HepG2 (cell line): ENCODE data around the gene SCUBE1. TPM values are rescaled to one million over a fixed set of nuclear protein-coding genes. Genes with fewer than 3 reads are reported as not detected.
A peak's percentile ranks its signal among the peaks of the same experiment; 100 is the strongest.

ENCODE experiments used
- ATAC-seq: fragments of 200-7000 bp; cut with Tn5 transposase; 3 replicates; pipeline ENCODE4 v1.9.1; 2020; ENCODE audit warnings: mild to moderate bottlenecking, moderate library complexity
- BruUV-seq: library from RNA; stranded (reverse); fragments of 400-500 nt; replicated peaks from 2 replicates; lab custom pipeline; 2021; lab: Mats Ljungman, UMichigan
- CTCF ChIA-PET: fragments of 300-600 bp; formaldehyde crosslinking; extraction: SDS; loops from one replicate; lab custom pipeline; 2021; ENCODE audit warnings: low total read pairs, inconsistent platforms, low intra/inter-chr PET ratio; lab: Yijun Ruan, JAX
- POLR2A ChIA-PET: fragments of 350-600 bp; sonication (Branson Sonifier 250); formaldehyde crosslinking; loops from one replicate; lab custom pipeline; 2020; ENCODE audit warnings: antibody characterized with exemption, inconsistent platforms; lab: Yijun Ruan, JAX
- DNase-seq: peaks from one replicate; pipeline ENCODE4 v3.0.0-alpha.2; 2015; ENCODE audit warnings: low spot score
- FAIRE-seq: peaks from 3 replicates; lab custom pipeline; 2011; peaks lifted over from hg19 to GRCh38; lab: Jason Lieb, UNC
- H2AFZ ChIP-seq: one replicate; pipeline ENCODE4 v1.6.1; 2011; ENCODE audit warnings: low read length, inconsistent platforms
- H3K27ac ChIP-seq: fragments of 300-600 bp; 3 replicates; pipeline ENCODE4 v1.8.0; 2011; ENCODE audit warnings: mixed run types, mild to moderate bottlenecking, mixed read lengths, low read length, inconsistent platforms; ENCODE audit not compliant: insufficient read depth; ENCODE audit errors: extremely low read length
- H3K27me3 ChIP-seq, 2 experiments: fragments of 200-600 bp in 1 of 2; 2 replicates in 1 of 2; 3 replicates in 1 of 2; pipeline versions ENCODE4 v1.6.0 to v1.8.0; 2011; ENCODE audit warnings: low read length in 2 of 2, mild to moderate bottlenecking in 2 of 2, moderate library complexity in 2 of 2, inconsistent platforms in 1 of 2; ENCODE audit not compliant: insufficient read depth in 2 of 2, control insufficient read depth in 1 of 2
- H3K36me3 ChIP-seq, 2 experiments: fragments of 200-600 bp in 1 of 2; replicated peaks in 1 of 2; 2 replicates in 1 of 2; 3 replicates in 1 of 2; pipeline versions ENCODE4 v1.5.1 to v1.8.0; 2011; ENCODE audit warnings: low read length in 2 of 2, inconsistent platforms in 1 of 2; ENCODE audit not compliant: insufficient read depth in 2 of 2, control insufficient read depth in 1 of 2
- H3K4me1 ChIP-seq: 2 replicates; pipeline ENCODE4 v1.5.1; 2012; ENCODE audit warnings: low read length, inconsistent platforms; ENCODE audit not compliant: insufficient read depth
- H3K4me2 ChIP-seq: 2 replicates; pipeline ENCODE4 v1.6.0; 2011; ENCODE audit warnings: low read depth, low read length, inconsistent platforms
- H3K4me3 ChIP-seq, 3 experiments: fragments of 200-600 bp in 1 of 3; sonication (generic), shearing (Covaris generic) in 1 of 3; replicated peaks in 1 of 3; 2 replicates each; pipeline ENCODE4 v1.5.1; 2011 to 2016; ENCODE audit warnings: low read length in 3 of 3, inconsistent platforms in 2 of 3, low read depth in 2 of 3, mild to moderate bottlenecking in 2 of 3, control low read depth in 1 of 3, mixed read lengths in 1 of 3; ENCODE audit not compliant: insufficient read depth in 1 of 3
- H3K79me2 ChIP-seq: one replicate; pipeline ENCODE4 v1.6.1; 2011; ENCODE audit warnings: low read length, inconsistent platforms; ENCODE audit not compliant: insufficient read depth
- H3K9ac ChIP-seq: 2 replicates; pipeline ENCODE4 v1.6.0; 2011; ENCODE audit warnings: mild to moderate bottlenecking, low read depth, low read length, inconsistent platforms; ENCODE audit not compliant: insufficient read depth
- H3K9me3 ChIP-seq: 2 replicates; pipeline ENCODE4 v1.5.1; 2012; ENCODE audit warnings: mild to moderate bottlenecking, low read length
- H4K20me1 ChIP-seq: 2 replicates; pipeline ENCODE4 v1.6.0; 2011; ENCODE audit warnings: inconsistent platforms, mild to moderate bottlenecking, low read length, moderate library complexity; ENCODE audit not compliant: insufficient read depth
- KDM2A ChIP-seq: sonication (generic); formaldehyde crosslinking; IDR thresholded peaks from 2 replicates; pipeline ENCODE4 v1.4.0; 2020; ENCODE audit warnings: low read depth, missing genetic modification reagents, borderline replicate concordance
- MAFK ChIP-seq, 2 experiments: IDR thresholded peaks in 1 of 2; conservative IDR thresholded peaks in 1 of 2; 2 replicates each; pipeline ENCODE4 v1.6.1; 2011; ENCODE audit warnings: improper control_type of control experiment in 2 of 2, low read length in 2 of 2
- RBFOX2 ChIP-seq: fragments of 200-400 bp; formaldehyde crosslinking; IDR thresholded peaks from 2 replicates; pipeline ENCODE4 v1.6.1; 2017; ENCODE audit warnings: low read depth, mild to moderate bottlenecking, low read length
- WGBS: methylation state at CpG from one replicate; pipeline ENCODE4 v1.1.6; 2017; ENCODE audit warnings: low lambda C conversion rate; 5-methylcytosine and 5-hydroxymethylcytosine counted together
- in situ Hi-C: cut with HindIII; loops from 2 replicates; pipeline ENCODE4 v1.10.0; 2017; ENCODE audit warnings: low pct_unique_long_range_greater_than_20kb; ENCODE audit not compliant: extremely low pct_ligation_motif_present
- intact Hi-C: fragments of 100-400 bp; cut with micrococcal nuclease; formaldehyde crosslinking; loops from one replicate; pipeline ENCODE4 v1.10.0; 2022; ENCODE audit not compliant: unreplicated experiment
- polyA plus RNA-seq, 8 experiments: library from polyadenylated mRNA; depleted of rRNA in 3 of 8; stranded (reverse) in 7 of 8; unstranded in 1 of 8; fragments of >200 nt; fragmentation: Illumina TruSeq in 4 of 8; extraction: Trizol in 4 of 8; gene quantifications; 2 replicates each; pipeline versions ENCODE4 v1.2.1 to v1.2.3, GENCODE V29; 2011 to 2016; ENCODE audit warnings: low read depth in 4 of 8, missing spikeins in 1 of 8, mixed read lengths in 1 of 8; ENCODE audit not compliant: insufficient read depth in 1 of 8
- total RNA-seq, 5 experiments: library from RNA; depleted of rRNA; stranded (reverse); fragments of >200 nt; fragmentation: Illumina TruSeq; extraction: Trizol; gene quantifications; 2 replicates each; pipeline ENCODE4 v1.2.3, GENCODE V29; 2016; ENCODE audit warnings: low read depth in 1 of 5
- TF ChIP-seq, protein P1 (sequence below): sonication (generic); formaldehyde crosslinking; IDR thresholded peaks from 2 replicates; pipeline ENCODE4 v1.5.0; 2020; ENCODE audit warnings: mild to moderate bottlenecking, missing genetic modification reagents, moderate library complexity
- TF ChIP-seq, protein P2 (sequence below): sonication (generic); formaldehyde crosslinking; IDR thresholded peaks from 2 replicates; pipeline ENCODE4 v1.5.0; 2020; ENCODE audit warnings: mild to moderate bottlenecking, missing genetic modification reagents

SCUBE1 gene
- total and polyA plus RNA-seq, 2 of the 13 experiments (the other 11 are each of a cell fraction or from before 2014, with no cell fraction given) = under 0.01 to 0.05 TPM

DNA sequence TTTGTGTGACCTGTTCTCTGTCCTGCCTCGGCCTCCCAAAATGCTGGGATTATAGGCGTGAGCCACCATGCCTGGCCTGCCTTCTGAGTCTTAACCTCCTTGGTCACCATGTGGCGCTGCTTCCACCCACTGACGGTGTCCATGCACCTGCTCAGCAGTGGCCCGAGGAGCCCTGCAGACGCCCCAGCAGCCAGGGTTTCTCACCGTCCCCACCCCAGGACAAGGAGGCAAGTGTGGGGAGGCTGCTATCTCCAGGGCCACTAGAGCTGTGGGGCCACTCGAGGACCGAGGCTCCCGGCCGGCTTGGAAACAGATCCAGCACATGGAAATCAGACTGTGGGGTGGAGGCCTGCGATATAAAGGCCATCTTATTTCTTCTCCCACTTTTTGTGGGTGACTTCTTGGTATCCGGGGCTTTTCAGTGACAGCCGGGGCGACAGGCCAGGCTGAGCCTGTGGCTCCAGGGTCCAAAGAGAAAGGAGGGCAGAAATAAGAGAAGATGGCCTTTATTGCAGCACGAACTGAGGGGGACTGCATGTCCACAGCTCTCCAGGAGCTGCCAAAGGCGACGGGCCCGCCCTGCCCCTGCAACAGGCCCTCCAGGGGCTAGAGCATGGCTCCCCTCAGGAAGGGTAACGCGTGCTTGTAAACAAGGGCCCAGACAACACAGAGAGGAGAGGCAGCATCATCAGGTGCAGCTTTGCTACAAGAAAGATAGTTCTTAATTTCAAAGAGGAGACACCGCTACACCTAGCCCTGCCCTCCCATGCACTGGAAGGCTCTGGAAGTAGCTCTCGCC, 176.8 kb downstream of the SCUBE1 start (continued):
- TF ChIP-seq, protein P1, sequence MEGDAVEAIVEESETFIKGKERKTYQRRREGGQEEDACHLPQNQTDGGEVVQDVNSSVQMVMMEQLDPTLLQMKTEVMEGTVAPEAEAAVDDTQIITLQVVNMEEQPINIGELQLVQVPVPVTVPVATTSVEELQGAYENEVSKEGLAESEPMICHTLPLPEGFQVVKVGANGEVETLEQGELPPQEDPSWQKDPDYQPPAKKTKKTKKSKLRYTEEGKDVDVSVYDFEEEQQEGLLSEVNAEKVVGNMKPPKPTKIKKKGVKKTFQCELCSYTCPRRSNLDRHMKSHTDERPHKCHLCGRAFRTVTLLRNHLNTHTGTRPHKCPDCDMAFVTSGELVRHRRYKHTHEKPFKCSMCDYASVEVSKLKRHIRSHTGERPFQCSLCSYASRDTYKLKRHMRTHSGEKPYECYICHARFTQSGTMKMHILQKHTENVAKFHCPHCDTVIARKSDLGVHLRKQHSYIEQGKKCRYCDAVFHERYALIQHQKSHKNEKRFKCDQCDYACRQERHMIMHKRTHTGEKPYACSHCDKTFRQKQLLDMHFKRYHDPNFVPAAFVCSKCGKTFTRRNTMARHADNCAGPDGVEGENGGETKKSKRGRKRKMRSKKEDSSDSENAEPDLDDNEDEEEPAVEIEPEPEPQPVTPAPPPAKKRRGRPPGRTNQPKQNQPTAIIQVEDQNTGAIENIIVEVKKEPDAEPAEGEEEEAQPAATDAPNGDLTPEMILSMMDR (CRISPR knock-in tag) = 0 out of 2 replicates have a peak, but pooled peaks have one; percentile 7

DNA sequence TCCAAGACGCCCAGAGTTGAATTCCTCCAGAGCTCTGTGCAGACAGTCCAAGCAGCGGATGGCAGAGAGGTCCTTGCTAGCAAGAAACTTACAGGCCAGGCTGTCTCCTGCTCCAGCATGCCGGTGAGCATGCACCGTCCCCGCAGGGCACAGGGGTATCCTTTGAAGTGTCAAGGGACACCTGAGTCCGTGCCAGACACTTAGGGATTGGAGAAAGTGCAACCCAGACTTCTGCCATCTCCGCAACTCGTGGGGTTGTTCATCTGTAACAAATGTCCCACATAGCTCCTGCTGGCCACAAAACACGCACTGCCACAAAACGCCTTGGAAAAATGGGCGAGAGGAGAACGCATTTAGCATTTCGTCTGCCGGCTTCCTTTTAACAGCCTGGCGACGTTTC, 178.5 kb downstream of the SCUBE1 start:
- TF ChIP-seq KDM2A (CRISPR knock-in tag) (peak; percentile 34; the same call in 1 of the 2 replicates), RBFOX2 (no peak), MAFK (conservative IDR thresholded peaks at IDR 0.05 in 1 of 2, IDR thresholded peaks at IDR 0.05 in 1 of 2; ENCODE audit: low read length in 2 of 2) (no peak)
- TF ChIP-seq, protein P2, sequence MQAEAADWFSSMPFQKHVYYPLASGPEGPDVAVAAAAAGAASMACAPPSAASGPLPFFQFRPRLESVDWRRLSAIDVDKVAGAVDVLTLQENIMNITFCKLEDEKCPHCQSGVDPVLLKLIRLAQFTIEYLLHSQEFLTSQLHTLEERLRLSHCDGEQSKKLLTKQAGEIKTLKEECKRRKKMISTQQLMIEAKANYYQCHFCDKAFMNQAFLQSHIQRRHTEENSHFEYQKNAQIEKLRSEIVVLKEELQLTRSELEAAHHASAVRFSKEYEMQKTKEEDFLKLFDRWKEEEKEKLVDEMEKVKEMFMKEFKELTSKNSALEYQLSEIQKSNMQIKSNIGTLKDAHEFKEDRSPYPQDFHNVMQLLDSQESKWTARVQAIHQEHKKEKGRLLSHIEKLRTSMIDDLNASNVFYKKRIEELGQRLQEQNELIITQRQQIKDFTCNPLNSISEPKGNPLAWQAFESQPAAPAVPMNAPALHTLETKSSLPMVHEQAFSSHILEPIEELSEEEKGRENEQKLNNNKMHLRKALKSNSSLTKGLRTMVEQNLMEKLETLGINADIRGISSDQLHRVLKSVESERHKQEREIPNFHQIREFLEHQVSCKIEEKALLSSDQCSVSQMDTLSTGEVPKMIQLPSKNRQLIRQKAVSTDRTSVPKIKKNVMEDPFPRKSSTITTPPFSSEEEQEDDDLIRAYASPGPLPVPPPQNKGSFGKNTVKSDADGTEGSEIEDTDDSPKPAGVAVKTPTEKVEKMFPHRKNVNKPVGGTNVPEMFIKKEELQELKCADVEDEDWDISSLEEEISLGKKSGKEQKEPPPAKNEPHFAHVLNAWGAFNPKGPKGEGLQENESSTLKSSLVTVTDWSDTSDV = no peak
- CTCF ChIA-PET = no interaction called here
- 47% methylated on average over 16 of the region's 16 CpGs for WGBS
- Histone ChIP-seq H3K79me2 (no peaks in the 10 kb centered on the region), H3K9ac (no peak overlapping the region), H3K4me3 (no peak overlapping the region), H2AFZ (no peak overlapping the region), H3K9me3 (no peaks in the 10 kb centered on the region), H3K27ac (no peak overlapping the region), H3K4me1 (0 out of 2 replicates have a peak, but pooled peaks cover 8% of the 10 kb centered on the region), H4K20me1 (no peaks in the 10 kb centered on the region), H3K36me3 (peaks cover under 1 to 4% of the 10 kb centered on the region in 2 experiments; a peak in 3 of 5 replicates), H3K27me3 (peaks cover 5 to 13% of the 10 kb centered on the region in 2 experiments; a peak in 4 of 5 replicates), H3K4me2 (no peak overlapping the region)
- no peak; the same call in 2 of the 3 replicates for ATAC-seq
- BruUV-seq = no TSS peak
- POLR2A ChIA-PET = no interaction called here
- intact Hi-C loops (no loop called here), in situ Hi-C loops (no loop called here)
- DNase-seq = no peak
- no peak for FAIRE-seq
